Naive B cell (primary cell): Measurements from ENCODE around the gene SPECC1L. TPM values are rescaled to one million over a fixed set of nuclear protein-coding genes. Genes with fewer than 3 reads are reported as not detected.
A peak's percentile ranks its signal among the peaks of the same experiment; 100 is the strongest.

Experiments
- ATAC-seq, 2 donors: fragments of 150-1000 bp; cut with Tn5 transposase; 2 replicates each; pipeline ENCODE4 v1.10.0; 2021; ENCODE audit warnings: low read depth in 2 of 2, mild to moderate bottlenecking in 2 of 2, moderate library complexity in 2 of 2
- DNase-seq: peaks from one replicate; pipeline ENCODE4 v3.0.0; 2022
- H3K27ac Mint-ChIP-seq, 6 donors: one replicate each; pipeline ENCODE4 v1.8.0; 2020 to 2022; ENCODE audit warnings: mild to moderate bottlenecking in 6 of 6, mixed read lengths in 6 of 6, moderate library complexity in 5 of 6, inconsistent platforms in 2 of 6
- H3K27me3 Mint-ChIP-seq, 3 donors: one replicate each; pipeline ENCODE4 v1.8.0; 2021 to 2022; ENCODE audit warnings: mixed read lengths in 3 of 3, mild to moderate bottlenecking in 1 of 3
- H3K36me3 Mint-ChIP-seq, 2 donors: one replicate each; pipeline ENCODE4 v1.8.0; 2020 to 2022; ENCODE audit warnings: mixed read lengths in 2 of 2, inconsistent platforms in 1 of 2, mild to moderate bottlenecking in 1 of 2
- H3K4me1 Mint-ChIP-seq, 3 donors: one replicate each; pipeline ENCODE4 v1.8.0; 2020 to 2022; ENCODE audit warnings: mixed read lengths in 3 of 3, inconsistent platforms in 1 of 3, mild to moderate bottlenecking in 1 of 3, moderate library complexity in 1 of 3
- H3K4me3 Mint-ChIP-seq, 8 donors: one replicate each; pipeline ENCODE4 v1.8.0; 2020 to 2022; ENCODE audit warnings: mild to moderate bottlenecking in 8 of 8, mixed read lengths in 8 of 8, moderate library complexity in 8 of 8, inconsistent platforms in 2 of 8
- H3K9me3 Mint-ChIP-seq, 7 donors: one replicate each; pipeline ENCODE4 v1.8.0; 2020 to 2022; ENCODE audit warnings: mixed read lengths in 7 of 7, mild to moderate bottlenecking in 5 of 7, inconsistent platforms in 2 of 7, moderate library complexity in 1 of 7
- polyA plus RNA-seq, 6 donors: library from polyadenylated mRNA; unstranded; fragments of 300-500 nt; fragmentation: Illumina TruSeq; gene quantifications; one replicate each; pipeline ENCODE4 v1.2.3, GENCODE V29; 2021; ENCODE audit warnings: low read depth in 6 of 6

Gene SPECC1L
- polyA plus RNA-seq, 6 donors from 2014 or later = 1.7 to 29.4 (median 9.7) TPM

DNA sequence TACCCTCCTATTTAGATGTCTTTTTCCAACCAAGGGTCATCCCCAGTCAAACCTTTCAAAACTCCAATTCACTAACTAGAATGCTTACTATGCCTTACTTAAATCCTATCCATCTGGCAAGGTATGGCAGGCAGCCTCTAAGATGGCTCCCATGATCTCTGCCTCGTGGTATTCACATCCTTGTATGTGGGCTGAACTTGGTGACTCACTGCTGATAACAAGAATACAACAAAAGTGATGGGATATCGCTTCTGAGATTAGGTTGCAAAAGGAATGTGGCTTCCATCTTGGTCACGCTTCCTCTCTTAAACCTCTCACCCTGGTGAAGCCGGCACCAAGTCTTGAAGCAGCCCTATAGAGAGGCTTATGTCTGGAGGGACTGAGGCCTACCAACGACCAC is 194.9 kb downstream of the SPECC1L start:
- peaks cover 0 to 8% of the 10 kb centered on the region in 2 donors for H3K36me3 Mint-ChIP-seq
- no peaks in the 10 kb centered on the region for H3K27me3 Mint-ChIP-seq
- ATAC-seq (no peak), DNase-seq (no peak)
- no peak overlapping the region for H3K4me3 Mint-ChIP-seq
- H3K9me3 Mint-ChIP-seq = peaks cover 0 to 6% (median 1%) of the 10 kb centered on the region in 7 donors
- peaks cover 24 to 37% (median 34%) of the 10 kb centered on the region in 3 donors for H3K4me1 Mint-ChIP-seq
- H3K27ac Mint-ChIP-seq = peak overlapping the region in 1 of 6 donors; percentile 58

DNA sequence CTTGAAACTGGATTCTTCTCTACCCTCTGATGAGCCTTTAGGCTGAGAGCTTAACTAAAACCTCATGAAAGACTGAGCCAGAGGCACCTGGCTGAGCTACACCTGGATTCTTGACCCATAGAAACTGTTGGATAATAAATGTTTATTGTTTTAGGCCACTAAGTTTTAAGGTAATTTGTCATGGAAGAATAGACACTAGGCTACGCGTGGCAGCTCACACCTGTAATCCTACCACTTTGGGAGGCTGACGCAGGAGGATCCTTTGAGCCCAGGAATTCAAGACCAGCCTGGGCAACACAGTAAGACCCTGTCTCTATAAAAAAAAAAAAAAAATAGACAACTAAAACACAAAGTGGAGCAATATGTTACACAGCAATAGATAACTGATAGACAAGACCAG is 195.3 kb downstream of the SPECC1L start:
- no peak overlapping the region for H3K4me3 Mint-ChIP-seq
- H3K4me1 Mint-ChIP-seq = peaks cover 24 to 37% (median 34%) of the 10 kb centered on the region in 3 donors
- H3K9me3 Mint-ChIP-seq = peaks cover 0 to 6% (median 1%) of the 10 kb centered on the region in 7 donors
- no peaks in the 10 kb centered on the region for H3K27me3 Mint-ChIP-seq
- H3K27ac Mint-ChIP-seq = peak overlapping the region in 2 of 6 donors; percentile 8 to 58
- DNase-seq (no peak), ATAC-seq (no peak)
- peaks cover 0 to 8% of the 10 kb centered on the region in 2 donors for H3K36me3 Mint-ChIP-seq

DNA sequence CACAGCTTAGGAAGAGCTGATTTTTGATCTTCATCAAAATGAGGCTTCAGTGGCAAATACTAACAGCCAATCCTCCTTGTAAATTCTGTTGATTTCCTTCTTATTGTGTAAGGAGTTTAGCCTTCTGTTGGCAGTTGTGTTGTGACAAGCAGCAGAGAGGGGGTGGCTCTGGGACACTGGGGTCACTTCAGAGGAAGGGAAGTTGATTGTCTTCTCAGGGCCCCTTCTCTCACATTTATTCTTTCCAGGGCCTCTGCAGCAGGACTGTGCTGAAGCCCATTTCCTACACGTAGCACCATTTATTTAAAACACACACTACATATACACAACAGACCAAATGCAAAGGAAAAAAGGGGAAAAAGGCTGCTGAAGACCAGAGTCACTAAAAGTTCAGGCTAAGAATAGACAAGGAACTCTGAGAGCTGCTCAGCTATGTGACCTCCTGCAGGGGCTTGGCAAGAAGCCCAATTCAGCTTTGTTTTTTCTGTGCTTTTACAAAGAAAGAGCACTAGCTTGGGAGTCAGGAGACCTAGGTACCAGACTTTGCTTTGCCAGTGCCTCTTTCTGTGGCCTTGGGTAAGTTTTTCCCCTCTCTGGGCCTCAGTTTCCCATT is 196.2 kb downstream of the SPECC1L start:
- Mint-ChIP-seq H3K4me1 (peaks cover 24 to 34% (median 30%) of the 10 kb centered on the region in 3 donors), H3K27me3 (no peaks in the 10 kb centered on the region), H3K27ac (peak overlapping the region in 2 of 6 donors; percentile 21 to 32), H3K4me3 (no peak overlapping the region), H3K36me3 (peaks cover 0 to 7% of the 10 kb centered on the region in 2 donors), H3K9me3 (peaks cover 0 to 6% (median 1%) of the 10 kb centered on the region in 7 donors)
- DNase-seq = no peak
- ATAC-seq = no peak

DNA sequence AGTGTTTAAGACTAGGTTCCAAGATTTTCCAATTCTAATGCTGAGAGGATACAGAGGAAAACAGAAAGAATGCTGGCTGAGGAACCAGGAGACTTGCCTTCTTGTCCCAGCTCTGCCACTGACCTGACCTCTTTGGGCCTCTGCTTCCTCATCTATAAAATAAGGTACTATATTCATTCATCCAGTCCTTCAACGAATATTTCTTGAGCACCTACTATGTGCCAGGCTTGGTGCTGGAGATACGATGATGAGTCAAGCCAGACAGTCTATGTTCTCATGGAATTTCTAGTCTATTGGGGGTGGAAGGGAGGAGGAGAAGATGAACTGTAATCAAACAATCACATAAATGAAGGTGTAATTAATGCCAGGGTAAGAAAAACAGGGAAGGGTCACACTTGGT is 196.7 kb downstream of the SPECC1L start:
- H3K4me1 Mint-ChIP-seq = peaks cover 20 to 30% (median 25%) of the 10 kb centered on the region in 3 donors
- ATAC-seq = no peak

More for the DNA sequence above, 196.7 kb downstream of the SPECC1L start:
- H3K9me3 Mint-ChIP-seq = peaks cover 0 to 6% (median 0%) of the 10 kb centered on the region in 7 donors
- peak overlapping the region in 2 of 6 donors; percentile 28 to 66 for H3K27ac Mint-ChIP-seq
- no peaks in the 10 kb centered on the region for H3K27me3 Mint-ChIP-seq
- peaks cover 0 to 2% of the 10 kb centered on the region in 2 donors for H3K36me3 Mint-ChIP-seq
- peak overlapping the region in 1 of 8 donors; percentile 11 for H3K4me3 Mint-ChIP-seq
- DNase-seq = no peak

Other genes with a start within 250 kb of the SPECC1L start
- gene SUSD2, start 89.3 kb upstream of the SPECC1L start, polyA plus RNA-seq = under 1 TPM in 1 of 6 donors, not detected in 5; 0.09 TPM
- gene GGT5, start 25.7 kb upstream of the SPECC1L start, polyA plus RNA-seq = not detected
- 10 to 100 TPM; 43.9 to 79.9 (median 52.5) TPM for gene ADORA2A, start 156.8 kb downstream of the SPECC1L start, polyA plus RNA-seq
- gene UPB1, start 224.5 kb downstream of the SPECC1L start, polyA plus RNA-seq = under 1 TPM in 5 of 6 donors, not detected in 1; 0.08 to 0.90 (median 0.20) TPM